NCI-H748 (cell line): Measurements from ENCODE around the gene EML1.

Experiments
- DNase-seq: peaks from one replicate; lab custom pipeline; 2025; ENCODE audit not compliant: unreplicated experiment; lab: John Stamatoyannopoulos, UW

The EML1 gene, protein sequence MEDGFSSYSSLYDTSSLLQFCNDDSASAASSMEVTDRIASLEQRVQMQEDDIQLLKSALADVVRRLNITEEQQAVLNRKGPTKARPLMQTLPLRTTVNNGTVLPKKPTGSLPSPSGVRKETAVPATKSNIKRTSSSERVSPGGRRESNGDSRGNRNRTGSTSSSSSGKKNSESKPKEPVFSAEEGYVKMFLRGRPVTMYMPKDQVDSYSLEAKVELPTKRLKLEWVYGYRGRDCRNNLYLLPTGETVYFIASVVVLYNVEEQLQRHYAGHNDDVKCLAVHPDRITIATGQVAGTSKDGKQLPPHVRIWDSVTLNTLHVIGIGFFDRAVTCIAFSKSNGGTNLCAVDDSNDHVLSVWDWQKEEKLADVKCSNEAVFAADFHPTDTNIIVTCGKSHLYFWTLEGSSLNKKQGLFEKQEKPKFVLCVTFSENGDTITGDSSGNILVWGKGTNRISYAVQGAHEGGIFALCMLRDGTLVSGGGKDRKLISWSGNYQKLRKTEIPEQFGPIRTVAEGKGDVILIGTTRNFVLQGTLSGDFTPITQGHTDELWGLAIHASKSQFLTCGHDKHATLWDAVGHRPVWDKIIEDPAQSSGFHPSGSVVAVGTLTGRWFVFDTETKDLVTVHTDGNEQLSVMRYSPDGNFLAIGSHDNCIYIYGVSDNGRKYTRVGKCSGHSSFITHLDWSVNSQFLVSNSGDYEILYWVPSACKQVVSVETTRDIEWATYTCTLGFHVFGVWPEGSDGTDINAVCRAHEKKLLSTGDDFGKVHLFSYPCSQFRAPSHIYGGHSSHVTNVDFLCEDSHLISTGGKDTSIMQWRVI

GRCh38 chr14:99793213-99794150 lies at the start of gene EML1:
Gene EML1 (plus strand): TSS chr14:99793413. CDS start chr14:99793477, 64 bp downstream.
- peak; percentile 92 for DNase-seq

GRCh38 chr14:99744199-99744872 lies 48.9 kb upstream of the EML1 start:
- DNase-seq = peak; percentile 36

GRCh38 chr14:99744873-99745224 lies 48.4 kb upstream of the EML1 start:
- no peak for DNase-seq

DNA sequence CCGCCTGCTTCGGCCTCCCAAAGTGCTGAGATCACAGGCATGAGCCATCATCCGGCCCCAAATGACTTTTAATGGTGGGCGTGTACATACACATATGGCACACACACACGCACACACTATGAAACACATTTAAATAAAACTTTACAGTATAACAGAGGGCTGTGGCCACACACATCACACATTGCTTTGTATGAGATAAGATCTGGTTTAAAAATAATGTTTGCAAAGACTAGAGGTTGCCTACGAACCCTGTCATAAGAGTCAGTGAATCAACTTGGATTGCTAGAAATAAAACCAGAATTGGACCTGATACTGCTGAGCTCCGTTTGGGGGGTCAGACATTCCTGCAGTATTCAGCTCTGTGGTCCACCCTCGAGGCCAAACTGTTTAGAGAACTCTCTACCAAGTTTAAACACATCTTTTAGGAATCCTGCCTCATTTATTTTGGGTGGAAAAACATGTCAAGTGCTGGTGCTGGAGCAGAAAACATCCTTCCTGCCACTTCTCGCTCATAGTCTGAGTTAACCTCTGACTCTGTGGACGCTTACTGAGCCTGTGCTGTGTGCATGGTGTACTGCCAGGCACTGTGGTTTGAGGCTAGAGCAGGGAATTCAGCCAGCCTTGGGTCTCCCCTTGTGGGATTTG lies 47.8 kb upstream of the EML1 start:
- no peak for DNase-seq

- DNase-seq = no peak
Measured at GRCh38 chr14:99747167-99747566, 46.0 kb upstream of the EML1 start.

- no peak for DNase-seq
Measured at GRCh38 chr14:99747582-99748330, 45.5 kb upstream of the EML1 start.

DNA sequence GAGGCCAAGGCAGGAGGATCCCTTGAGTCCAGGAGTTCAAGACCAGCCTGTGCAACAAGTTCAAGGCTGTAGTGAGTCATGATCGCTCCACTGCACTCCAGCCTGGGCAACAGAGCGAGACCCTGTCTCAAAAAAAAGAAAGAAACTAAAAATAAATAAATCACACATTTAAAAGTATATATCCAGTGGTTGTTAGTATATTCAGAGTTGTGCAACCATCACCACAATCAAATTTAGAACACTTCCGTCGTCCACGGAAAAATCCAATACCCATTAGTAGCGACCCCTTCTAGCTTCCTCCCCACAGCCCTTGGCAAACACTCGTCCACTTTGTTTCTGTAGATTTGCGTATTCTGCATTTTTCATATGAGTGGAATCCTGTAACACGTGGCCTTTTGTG lies 44.7 kb upstream of the EML1 start:
- no peak for DNase-seq

DNA sequence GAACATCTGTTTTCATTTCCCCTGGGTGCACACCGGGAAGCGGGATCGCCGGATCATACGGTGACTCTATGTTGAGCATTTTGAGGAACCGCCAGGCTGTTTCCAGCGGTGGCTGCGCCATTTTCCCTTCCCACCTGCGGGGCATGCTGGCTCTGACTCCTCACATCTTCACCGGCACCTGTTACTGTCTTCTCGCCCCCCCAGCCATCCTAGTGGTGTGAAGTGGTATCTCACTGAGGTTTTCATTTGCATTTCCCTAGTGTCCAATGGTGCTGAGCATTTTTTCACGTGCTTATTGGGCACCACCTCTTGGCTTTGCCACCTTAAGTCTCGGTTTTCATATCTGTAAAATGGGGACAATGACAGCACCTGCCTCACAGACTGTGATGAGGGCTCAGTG lies 44.1 kb upstream of the EML1 start:
- no peak for DNase-seq

DNA sequence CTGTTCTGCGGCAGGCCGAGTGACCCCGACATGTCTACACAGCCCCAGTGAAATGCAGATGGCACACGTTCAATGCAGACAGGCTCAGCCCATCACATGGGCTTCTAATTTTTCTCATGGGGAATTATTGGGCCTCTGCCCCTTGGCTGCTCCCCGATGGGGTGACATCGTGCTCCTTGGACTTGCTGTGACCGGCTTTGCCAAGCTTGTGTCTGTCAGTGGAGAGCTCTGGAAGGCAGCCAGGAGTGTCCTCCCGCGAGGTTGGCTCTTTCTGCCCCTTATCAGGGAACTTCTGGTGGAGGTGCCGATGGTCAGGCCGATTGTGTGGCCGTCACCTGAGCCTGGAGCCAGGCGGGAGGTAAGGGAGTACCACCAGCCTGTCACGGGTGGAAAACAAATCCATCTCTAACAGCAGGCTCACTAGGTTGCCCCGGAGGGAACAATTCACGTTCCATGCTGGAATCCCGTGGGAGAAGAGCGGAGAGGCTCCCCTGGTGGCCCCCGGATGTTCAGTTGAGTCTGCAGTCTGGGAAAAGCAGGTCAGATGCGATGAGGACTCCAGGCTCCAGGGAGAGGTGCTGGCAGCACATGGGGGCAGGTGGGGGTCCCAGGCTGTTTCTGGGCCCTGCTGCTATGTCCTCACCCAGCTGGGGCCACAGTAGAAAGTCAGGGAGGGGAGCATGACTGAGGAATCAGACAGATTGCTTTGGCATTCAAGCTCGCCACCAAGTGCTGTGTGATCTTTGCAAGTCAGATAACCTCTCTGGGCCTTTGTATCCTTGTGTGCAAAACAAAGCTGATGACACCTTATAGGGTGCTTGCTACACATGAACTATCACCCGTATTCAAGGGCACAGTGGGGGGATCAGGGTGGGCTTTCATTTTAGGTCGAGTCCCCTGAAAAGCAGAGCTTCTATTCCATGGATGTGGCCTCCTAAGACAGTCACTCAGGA lies 43.2 kb upstream of the EML1 start:
- DNase-seq = no peak

- no peak for DNase-seq
Measured at GRCh38 chr14:99750746-99751450, 42.3 kb upstream of the EML1 start.

GRCh38 chr14:99751539-99752485 lies 41.4 kb upstream of the EML1 start:
- DNase-seq = no peak

- DNase-seq = no peak
Measured at GRCh38 chr14:99752486-99753121, 40.6 kb upstream of the EML1 start.

GRCh38 chr14:99753225-99754140 lies 39.7 kb upstream of the EML1 start:
- DNase-seq = no peak

GRCh38 chr14:99754141-99755067 lies 38.8 kb upstream of the EML1 start:
- peak; percentile 33 for DNase-seq
